ENCODE results near the gene ZNF850.
A peak's percentile ranks its signal among the peaks of the same experiment; 100 is the strongest.

ZNF850 gene

DNA sequence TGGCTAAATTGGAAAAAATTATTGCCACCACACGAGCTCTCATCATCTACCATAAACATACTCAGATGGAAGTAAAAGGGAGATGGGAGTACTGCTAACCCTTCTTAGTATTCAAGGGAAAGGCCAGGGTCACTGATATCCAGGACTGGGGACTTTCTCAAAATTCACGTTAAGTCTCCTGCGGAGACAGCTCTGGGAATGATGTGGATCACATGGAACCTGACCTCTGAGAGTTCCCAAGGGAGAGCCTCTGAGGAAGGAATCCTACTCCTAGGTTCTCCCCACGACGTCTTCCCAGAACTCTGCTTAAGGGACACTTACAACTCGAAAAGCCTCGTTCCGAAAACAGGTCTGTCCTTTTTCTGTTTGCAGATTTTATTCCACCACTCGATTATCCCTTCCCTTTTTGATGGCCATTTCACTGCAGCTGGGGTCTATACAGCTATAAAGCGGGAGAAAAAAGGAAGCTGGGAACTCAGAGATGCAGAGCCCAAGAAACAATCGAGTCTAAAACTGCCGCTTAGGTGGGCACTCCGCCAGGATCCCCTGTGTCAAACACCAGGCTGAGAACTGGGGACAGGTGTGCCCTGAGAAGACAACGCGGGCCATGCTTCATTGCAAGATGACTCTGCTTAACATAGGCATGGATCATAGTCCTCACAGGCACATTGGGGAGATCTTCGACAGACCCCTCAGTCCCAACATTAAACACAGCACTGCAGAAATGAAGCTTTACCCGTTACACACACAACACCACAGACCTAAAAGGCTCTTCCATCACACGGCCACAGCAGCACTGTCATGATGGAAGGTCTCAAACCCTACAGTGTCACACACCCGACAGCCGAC lies 86.0 kb downstream of the ZNF850 start:
- H3K9me2 ChIP-seq (replicated peaks; ENCODE audit: control insufficient read depth, low read length): no peaks in the 10 kb centered on the region
- TF ChIP-seq CTCF (IDR thresholded peaks at IDR 0.05; ENCODE audit: low read depth, low read length, poor library complexity, severe bottlenecking): no peak
- TF ChIP-seq EZH2phosphoT487 (IDR thresholded peaks at IDR 0.05; ENCODE audit: borderline replicate concordance, low read length): no peak
- peak overlapping the region; percentile 90 for H3K4me3 ChIP-seq (ENCODE audit: low read length)
- H3K4me1 ChIP-seq (ENCODE audit: control insufficient read depth, low read length): peaks cover 19% of the 10 kb centered on the region
- no peaks in the 10 kb centered on the region for H3F3A ChIP-seq (ENCODE audit: control insufficient read depth, insufficient read depth)
- no peaks in the 10 kb centered on the region for H4K20me1 ChIP-seq (ENCODE audit: control insufficient read depth, insufficient read depth, low read depth, low read length)
- H3K36me3 ChIP-seq (ENCODE audit: control insufficient read depth, low read length): peaks cover 24% of the 10 kb centered on the region
- H3K27me3 ChIP-seq (ENCODE audit: control insufficient read depth, low read length): no peaks in the 10 kb centered on the region
- H3K79me2 ChIP-seq (ENCODE audit: control insufficient read depth, low read length): peaks cover 14% of the 10 kb centered on the region
- H3K4me2 ChIP-seq (ENCODE audit: low read length): peak overlapping the region; percentile 96
- H3K27ac ChIP-seq (ENCODE audit: low read depth, low read length): no peak overlapping the region
- H3K9me3 ChIP-seq (ENCODE audit: control insufficient read depth, insufficient read depth, low read length): peaks cover 34% of the 10 kb centered on the region

DNA sequence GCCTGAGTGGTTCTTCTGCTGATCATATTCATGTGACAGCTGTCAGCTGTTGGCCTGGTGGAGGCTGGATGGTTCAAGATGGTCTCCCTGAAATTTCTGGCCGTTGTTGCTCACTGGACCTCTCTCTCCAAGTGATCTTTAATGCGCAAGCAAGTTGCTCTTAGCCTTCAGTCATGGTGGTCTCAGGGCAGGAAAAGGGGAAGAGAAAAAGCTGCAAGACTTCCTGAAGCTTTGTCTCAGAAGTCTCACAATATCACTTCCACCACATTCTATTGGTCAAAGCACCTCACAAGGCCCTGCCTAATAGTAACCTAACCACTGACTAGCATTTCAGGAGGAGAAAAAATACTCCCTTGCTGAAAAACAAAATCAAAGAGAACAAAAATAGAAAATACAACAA lies 86.8 kb downstream of the ZNF850 start:
- Histone ChIP-seq H4K20me1 (ENCODE audit: control insufficient read depth, insufficient read depth, low read depth, low read length) (no peaks in the 10 kb centered on the region), H3K4me2 (ENCODE audit: low read length) (no peak overlapping the region), H3K27me3 (ENCODE audit: control insufficient read depth, low read length) (no peaks in the 10 kb centered on the region), H3K27ac (ENCODE audit: low read depth, low read length) (no peak overlapping the region), H3K9me3 (ENCODE audit: control insufficient read depth, insufficient read depth, low read length) (peaks cover 31% of the 10 kb centered on the region), H3F3A (ENCODE audit: control insufficient read depth, insufficient read depth) (no peaks in the 10 kb centered on the region), H3K36me3 (ENCODE audit: control insufficient read depth, low read length) (peaks cover 17% of the 10 kb centered on the region), H3K9me2 (replicated peaks; ENCODE audit: control insufficient read depth, low read length) (no peaks in the 10 kb centered on the region), H3K79me2 (ENCODE audit: control insufficient read depth, low read length) (peaks cover 14% of the 10 kb centered on the region), H3K4me1 (ENCODE audit: control insufficient read depth, low read length) (peaks cover 19% of the 10 kb centered on the region), H3K4me3 (ENCODE audit: low read length) (peak overlapping the region; percentile 90)
- TF ChIP-seq CTCF (IDR thresholded peaks at IDR 0.05; ENCODE audit: low read depth, low read length, poor library complexity, severe bottlenecking) (no peak), EZH2phosphoT487 (IDR thresholded peaks at IDR 0.05; ENCODE audit: borderline replicate concordance, low read length) (no peak)

GRCh38 chr19:36679455-36679854 lies 93.2 kb downstream of the ZNF850 start:
- Histone ChIP-seq H3K27me3 (ENCODE audit: control insufficient read depth, low read length) (no peaks in the 10 kb centered on the region), H4K20me1 (ENCODE audit: control insufficient read depth, insufficient read depth, low read depth, low read length) (no peaks in the 10 kb centered on the region), H3F3A (ENCODE audit: control insufficient read depth, insufficient read depth) (no peaks in the 10 kb centered on the region), H3K79me2 (ENCODE audit: control insufficient read depth, low read length) (no peaks in the 10 kb centered on the region), H3K27ac (ENCODE audit: low read depth, low read length) (no peak overlapping the region), H3K4me3 (ENCODE audit: low read length) (no peak overlapping the region), H3K4me2 (ENCODE audit: low read length) (no peak overlapping the region), H3K4me1 (ENCODE audit: control insufficient read depth, low read length) (no peaks in the 10 kb centered on the region), H3K9me2 (replicated peaks; ENCODE audit: control insufficient read depth, low read length) (no peaks in the 10 kb centered on the region), H3K36me3 (ENCODE audit: control insufficient read depth, low read length) (no peaks in the 10 kb centered on the region), H3K9me3 (ENCODE audit: control insufficient read depth, insufficient read depth, low read length) (peaks cover 5% of the 10 kb centered on the region; the same call in 1 of the 2 replicates)
- TF ChIP-seq EZH2phosphoT487 (IDR thresholded peaks at IDR 0.05; ENCODE audit: borderline replicate concordance, low read length) (no peak), CTCF (IDR thresholded peaks at IDR 0.05; ENCODE audit: low read depth, low read length, poor library complexity, severe bottlenecking) (no peak)
